WTC11 (cell line): Measurements from ENCODE around the gene KCTD1.

Source experiments
- ESRRA ChIP-seq: sonication (generic); formaldehyde crosslinking; IDR thresholded peaks from 2 replicates; pipeline ENCODE4 v1.8.1; 2022; ENCODE audit warnings: mild to moderate bottlenecking, missing genetic modification reagents, borderline replicate concordance
- NR2C2 ChIP-seq: sonication (generic); formaldehyde crosslinking; IDR thresholded peaks from 2 replicates; pipeline ENCODE4 v1.8.0; 2022; ENCODE audit warnings: mild to moderate bottlenecking, missing genetic modification reagents
- SMAD3 ChIP-seq: sonication (generic); formaldehyde crosslinking; IDR thresholded peaks from 2 replicates; pipeline ENCODE4 v1.8.0; 2022; ENCODE audit warnings: missing genetic modification reagents, mild to moderate bottlenecking, borderline replicate concordance
- TCF7 ChIP-seq: sonication (generic); formaldehyde crosslinking; IDR thresholded peaks from 2 replicates; pipeline ENCODE4 v1.8.0; 2022; ENCODE audit warnings: mild to moderate bottlenecking, low read depth, missing genetic modification reagents, moderate library complexity
- ZBTB21 ChIP-seq: sonication (generic); formaldehyde crosslinking; IDR thresholded peaks from 2 replicates; pipeline ENCODE4 v1.8.1; 2023; ENCODE audit warnings: mild to moderate bottlenecking, missing genetic modification reagents, borderline replicate concordance
- ZNF138 ChIP-seq: sonication (generic); formaldehyde crosslinking; conservative IDR thresholded peaks from 2 replicates; pipeline ENCODE4 v1.8.1; 2022; ENCODE audit warnings: mild to moderate bottlenecking, moderate library complexity, missing genetic modification reagents
- ZNF232 ChIP-seq: sonication (generic); formaldehyde crosslinking; IDR thresholded peaks from 2 replicates; pipeline ENCODE4 v1.8.0; 2022; ENCODE audit warnings: mild to moderate bottlenecking, missing genetic modification reagents
- ZNF423 ChIP-seq: fragments of 250-450 bp; sonication (Bioruptor Pico); IDR thresholded peaks from 2 replicates; pipeline ENCODE4 v2.1.2; 2022; ENCODE audit warnings: mild to moderate bottlenecking, moderate library complexity
- TF ChIP-seq, protein P1 (sequence below): fragments of 200-600 bp; IDR thresholded peaks from 2 replicates; pipeline ENCODE4 v1.8.0; 2022; ENCODE audit warnings: antibody characterized with exemption
- TF ChIP-seq, protein P2 (sequence below): sonication (generic); formaldehyde crosslinking; IDR thresholded peaks from 2 replicates; pipeline ENCODE4 v1.8.1; 2023; ENCODE audit warnings: mild to moderate bottlenecking, missing genetic modification reagents, moderate library complexity
- TF ChIP-seq, protein P3 (sequence below): sonication (generic); formaldehyde crosslinking; IDR thresholded peaks from 2 replicates; pipeline ENCODE4 v1.8.1; 2023; ENCODE audit warnings: mild to moderate bottlenecking, missing genetic modification reagents, moderate library complexity

DNA sequence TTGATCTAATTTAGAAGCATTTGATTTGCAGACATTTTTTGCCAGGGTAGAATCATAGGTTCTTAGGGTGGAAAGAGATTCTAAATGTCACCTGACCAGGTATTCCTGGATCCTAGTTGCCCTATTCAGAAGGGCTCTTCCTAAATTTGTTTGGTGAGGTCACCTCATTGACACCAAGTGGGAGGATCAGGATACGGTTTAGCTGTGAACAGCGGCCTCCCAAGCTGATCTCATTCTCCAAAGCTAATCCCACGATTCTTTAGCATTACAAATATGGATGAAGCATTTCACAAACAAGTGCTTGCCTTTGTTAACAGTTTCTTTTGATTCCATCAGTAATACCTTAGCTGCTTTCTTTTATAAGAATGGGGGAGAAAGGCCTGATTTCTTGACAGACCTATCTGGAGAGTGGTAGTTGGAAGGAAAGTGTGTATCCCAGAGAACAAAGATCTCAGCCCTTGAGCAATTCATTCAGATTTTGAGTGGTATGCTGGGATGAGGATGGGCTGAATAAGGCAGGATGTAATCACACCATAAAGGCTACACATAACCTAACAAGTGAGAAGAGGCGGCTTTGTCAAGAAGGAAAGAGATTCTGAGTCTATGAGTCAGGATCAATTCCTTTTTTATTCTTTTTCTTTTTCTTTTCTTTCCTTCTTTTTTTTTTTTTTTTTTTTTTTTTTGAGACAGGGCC is 16.6 kb downstream of the KCTD1 start:
- TF ChIP-seq ESRRA (CRISPR knock-in tag) = no peak
- TF ChIP-seq, protein P1, sequence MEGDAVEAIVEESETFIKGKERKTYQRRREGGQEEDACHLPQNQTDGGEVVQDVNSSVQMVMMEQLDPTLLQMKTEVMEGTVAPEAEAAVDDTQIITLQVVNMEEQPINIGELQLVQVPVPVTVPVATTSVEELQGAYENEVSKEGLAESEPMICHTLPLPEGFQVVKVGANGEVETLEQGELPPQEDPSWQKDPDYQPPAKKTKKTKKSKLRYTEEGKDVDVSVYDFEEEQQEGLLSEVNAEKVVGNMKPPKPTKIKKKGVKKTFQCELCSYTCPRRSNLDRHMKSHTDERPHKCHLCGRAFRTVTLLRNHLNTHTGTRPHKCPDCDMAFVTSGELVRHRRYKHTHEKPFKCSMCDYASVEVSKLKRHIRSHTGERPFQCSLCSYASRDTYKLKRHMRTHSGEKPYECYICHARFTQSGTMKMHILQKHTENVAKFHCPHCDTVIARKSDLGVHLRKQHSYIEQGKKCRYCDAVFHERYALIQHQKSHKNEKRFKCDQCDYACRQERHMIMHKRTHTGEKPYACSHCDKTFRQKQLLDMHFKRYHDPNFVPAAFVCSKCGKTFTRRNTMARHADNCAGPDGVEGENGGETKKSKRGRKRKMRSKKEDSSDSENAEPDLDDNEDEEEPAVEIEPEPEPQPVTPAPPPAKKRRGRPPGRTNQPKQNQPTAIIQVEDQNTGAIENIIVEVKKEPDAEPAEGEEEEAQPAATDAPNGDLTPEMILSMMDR = no peak
- TF ChIP-seq ZNF232 = no peak
- TF ChIP-seq TCF7 (CRISPR knock-in tag) = no peak
- TF ChIP-seq ZNF423 (CRISPR knock-in tag) = no peak
- TF ChIP-seq NR2C2 = no peak
- TF ChIP-seq, protein P2, sequence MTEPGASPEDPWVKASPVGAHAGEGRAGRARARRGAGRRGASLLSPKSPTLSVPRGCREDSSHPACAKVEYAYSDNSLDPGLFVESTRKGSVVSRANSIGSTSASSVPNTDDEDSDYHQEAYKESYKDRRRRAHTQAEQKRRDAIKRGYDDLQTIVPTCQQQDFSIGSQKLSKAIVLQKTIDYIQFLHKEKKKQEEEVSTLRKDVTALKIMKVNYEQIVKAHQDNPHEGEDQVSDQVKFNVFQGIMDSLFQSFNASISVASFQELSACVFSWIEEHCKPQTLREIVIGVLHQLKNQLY = no peak
- TF ChIP-seq SMAD3 (CRISPR knock-in tag) = no peak
- no peak for TF ChIP-seq ZNF138 (CRISPR knock-in tag)
- no peak for TF ChIP-seq ZBTB21 (CRISPR knock-in tag)
- TF ChIP-seq, protein P3, sequence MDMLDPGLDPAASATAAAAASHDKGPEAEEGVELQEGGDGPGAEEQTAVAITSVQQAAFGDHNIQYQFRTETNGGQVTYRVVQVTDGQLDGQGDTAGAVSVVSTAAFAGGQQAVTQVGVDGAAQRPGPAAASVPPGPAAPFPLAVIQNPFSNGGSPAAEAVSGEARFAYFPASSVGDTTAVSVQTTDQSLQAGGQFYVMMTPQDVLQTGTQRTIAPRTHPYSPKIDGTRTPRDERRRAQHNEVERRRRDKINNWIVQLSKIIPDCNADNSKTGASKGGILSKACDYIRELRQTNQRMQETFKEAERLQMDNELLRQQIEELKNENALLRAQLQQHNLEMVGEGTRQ (CRISPR knock-in tag) = no peak
